HG02885 (cell line): ENCODE measurements around the gene CYP11A1.

Experiments
- ATAC-seq: cut with Tn5 transposase; IDR thresholded peaks from one replicate; pipeline ENCODE4 v1.9.1; 2021; ENCODE audit warnings: mild to moderate bottlenecking; ENCODE audit not compliant: unreplicated experiment, poor library complexity

The CYP11A1 gene

DNA sequence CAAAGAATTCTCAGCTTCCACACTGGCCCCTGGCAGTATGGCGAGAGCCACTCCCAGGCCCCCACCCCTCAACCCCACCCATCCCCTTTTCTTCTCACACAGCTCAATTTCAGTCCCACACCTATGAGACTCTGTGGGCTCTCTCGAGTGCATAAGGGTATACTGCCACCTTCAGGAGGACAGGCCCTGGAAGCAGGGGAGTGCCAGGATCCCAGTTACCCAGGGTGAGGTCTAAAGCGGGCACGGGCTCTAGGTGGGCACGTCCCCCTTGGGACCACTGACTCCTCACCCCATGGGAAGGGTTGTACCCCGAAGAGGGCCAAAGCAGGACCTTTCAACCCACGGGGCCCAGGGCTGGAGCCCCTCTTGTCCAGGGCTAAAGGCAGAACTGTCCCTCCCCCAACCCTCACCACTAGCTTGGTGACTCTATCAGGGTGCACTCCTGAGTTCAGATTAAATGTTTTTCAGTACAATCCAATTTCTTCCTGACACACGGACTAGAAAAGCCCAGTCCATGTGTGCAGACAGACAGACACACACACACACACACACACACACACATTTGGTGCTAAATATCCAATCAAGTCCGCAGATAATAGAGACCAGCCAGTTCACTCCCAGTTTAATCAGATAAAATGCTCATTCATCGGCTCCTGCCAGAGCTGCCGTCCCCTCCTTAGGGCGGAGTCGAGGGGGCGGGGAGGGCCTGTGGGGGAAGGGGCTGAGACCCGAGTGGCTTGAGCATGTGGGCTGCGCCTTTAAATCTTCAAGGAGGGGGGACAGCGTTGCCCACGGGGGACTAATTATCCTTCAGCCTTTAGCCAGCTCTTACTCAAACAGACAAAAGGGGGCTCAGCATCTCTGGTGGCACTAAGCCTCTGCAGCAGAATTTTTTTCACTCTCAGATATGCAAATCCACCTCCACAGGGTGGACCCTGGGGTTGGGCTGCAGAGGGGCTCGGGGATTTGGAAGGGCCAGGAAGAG lies 59.3 kb downstream of the CYP11A1 start:
- no peak for ATAC-seq

DNA sequence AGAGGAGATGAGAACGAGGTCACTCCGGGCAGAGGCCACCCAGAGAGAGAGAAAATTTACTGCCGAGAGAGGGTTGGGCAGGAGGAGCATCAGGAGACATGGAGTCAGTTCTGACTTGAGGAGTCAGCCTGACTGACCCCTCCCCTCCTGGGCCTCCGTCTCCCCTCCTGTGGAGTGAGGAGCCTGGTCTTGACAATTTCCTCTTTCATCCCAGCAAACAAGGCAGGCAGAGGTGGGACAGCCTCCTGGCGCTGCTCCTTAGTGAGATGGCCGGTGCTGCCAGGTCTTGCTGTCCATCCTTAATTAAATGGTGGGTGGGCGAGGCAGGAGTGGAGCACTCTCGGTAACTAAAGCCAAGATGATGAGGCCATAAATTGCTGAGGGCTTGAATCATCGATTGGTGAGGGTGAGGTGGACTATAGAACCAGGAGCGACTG lies 60.6 kb downstream of the CYP11A1 start:
- ATAC-seq = no peak

DNA sequence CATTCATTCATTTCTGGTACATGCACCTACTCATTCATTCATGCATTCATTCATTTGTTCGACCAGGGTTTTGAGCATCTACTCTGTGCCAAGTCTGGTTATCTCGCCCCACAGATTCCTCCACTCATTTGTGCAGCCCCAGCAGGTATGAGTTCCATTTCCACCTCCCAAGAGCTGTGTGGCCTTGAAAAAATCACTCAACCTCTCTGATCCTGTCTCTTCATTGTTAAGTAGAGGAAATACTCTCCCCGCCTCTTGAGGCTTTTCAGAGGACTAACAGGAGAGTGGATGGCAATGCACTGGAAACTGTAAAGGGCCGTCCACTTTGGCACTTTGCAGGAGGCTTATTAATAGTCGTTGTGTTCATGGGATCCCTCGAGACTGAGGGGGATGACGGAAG lies 61.8 kb downstream of the CYP11A1 start:
- ATAC-seq = no peak

DNA sequence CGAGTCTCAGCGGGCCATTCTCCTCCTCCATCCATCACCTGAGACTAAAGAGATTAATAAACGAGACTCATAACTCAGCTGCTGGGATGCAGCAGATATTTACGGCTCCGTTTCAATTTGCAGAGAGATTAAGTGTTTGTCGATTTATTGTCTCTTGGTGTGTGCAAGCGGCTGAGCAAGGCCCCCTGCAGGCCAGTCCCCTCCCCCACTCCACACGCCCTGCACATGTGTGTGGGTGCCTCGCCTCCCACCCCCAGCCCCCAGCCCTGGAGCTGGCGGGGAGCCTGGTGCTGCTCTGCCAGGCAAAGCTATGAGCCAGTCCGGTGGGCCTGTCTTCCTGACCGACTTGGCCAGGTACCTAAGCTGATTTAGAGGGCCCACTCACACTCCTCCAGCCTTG lies 63.0 kb downstream of the CYP11A1 start:
- no peak for ATAC-seq

DNA sequence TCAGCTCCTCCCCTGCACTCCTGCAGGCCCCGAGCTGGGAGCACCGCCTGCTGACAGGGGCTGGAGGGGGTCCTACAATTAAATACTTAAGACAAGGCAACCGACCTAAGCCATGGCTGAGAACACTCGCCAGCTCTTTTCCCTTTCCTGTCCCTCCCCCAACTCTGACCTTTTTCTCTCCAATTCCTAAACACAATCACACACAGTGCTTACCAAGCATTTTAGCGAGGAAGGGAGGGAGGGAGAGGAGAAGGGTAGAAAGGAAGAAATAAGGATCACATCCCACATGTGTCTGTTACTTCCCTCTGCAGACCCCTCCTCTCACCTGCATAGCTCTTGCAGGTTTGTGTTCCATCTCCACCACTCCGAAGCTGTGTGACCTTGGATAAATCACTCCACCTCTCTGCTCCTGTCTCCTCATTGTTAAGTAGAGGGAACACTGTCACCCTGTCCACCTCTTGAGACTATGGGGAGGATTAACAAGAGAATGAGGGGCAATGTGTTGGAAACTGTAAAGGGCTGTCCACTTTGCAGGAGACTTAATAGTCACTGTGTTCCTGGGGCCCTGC lies 63.6 kb downstream of the CYP11A1 start:
- ATAC-seq = no peak

DNA sequence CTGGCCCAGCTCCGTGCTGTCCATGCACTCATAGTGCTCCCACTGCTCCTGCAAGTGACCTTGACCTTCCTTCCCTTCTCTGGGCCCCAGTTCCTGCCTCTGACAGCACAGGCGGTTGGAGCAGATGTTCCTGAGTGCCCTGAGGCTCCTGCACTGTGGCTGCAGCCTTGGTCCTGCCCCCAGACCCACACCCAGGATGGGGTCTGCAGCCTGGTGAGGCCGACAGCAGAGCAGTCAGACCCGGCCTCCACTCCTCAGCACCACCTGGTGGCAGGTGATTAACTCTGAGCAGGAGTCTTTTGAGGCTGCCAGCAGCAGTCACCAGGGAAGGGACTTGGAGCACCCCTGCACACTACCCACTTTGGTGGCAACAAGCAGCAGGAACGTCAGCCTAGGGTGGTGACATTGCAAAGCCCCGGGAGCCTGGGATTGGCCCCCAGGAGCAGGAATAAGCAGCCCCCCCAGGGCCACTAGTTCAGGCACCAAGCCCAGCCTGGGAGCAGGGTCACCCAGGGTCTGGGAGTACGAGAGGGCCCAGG lies 64.6 kb downstream of the CYP11A1 start:
- ATAC-seq = no peak

DNA sequence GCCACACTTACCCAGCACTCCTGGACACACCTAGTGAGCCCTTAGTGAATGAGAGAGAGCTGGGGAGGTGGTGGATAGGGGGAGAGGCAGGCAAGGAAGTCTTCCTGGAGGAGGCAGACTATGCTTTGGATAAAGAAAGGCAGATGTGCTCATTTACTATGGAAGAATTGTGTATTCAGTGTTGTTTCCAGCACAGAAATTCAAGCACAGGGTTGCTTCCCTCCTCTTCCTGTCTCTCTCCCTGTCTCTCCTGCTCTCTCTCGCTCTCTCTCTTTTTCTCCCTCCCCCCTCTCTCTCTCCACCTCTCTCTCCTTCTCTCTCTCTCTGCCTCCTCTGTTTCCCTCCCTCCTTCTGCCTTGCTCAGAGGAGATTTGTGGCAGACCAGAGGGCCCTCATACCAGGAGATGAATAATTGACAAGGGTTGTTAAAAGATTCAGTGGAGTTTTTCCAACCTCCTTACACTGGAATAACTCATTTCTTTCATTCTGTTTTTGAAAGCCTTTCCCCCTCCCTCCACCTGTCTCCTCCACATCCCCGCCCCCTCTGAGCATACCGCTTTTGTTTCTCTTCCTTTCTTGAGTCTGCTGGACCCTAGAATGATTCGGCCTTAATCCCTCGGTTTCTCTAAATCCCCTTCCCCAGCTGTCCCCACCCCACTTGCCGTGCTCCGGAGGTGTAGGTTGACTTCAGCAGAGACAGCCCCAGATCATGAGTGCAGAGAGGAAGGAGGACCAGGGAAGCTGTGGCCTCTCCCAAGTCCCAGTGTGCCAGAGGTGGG lies 65.7 kb downstream of the CYP11A1 start:
- ATAC-seq = no peak

DNA sequence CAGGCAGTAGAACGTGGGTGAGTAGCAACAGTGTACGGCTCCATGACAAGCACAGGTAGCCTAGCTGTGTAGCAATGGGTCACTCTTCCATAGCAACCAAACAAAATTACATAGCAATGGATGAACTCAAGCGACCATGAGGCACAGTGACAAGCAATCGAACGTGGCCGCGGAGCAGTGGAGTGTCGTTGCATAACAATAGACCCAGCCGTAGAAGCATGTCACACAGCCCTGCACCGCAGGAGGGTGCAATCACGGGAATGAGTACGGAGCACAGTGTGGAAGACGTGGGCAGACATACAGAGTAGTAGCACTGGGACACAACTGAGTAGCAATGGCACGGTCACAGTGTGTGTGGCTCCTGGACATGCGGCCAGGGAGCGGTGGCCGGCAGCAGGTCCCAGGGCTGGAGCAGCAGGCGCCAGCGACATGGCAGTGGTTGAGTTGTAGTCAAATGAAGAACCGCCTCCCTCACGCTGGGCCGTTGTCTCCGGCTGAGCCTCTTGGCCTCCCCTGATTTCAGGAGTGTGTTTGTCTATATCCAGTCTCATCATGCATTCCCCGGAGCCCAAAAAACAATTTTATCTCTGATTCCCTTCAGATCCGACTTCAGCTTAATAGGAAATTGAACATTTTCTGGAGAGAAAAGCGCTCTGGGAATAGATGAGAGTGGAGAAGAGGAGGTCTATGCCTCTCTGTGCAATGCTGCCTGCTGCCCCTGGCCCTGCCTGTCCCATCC lies 67.2 kb downstream of the CYP11A1 start:
- ATAC-seq = no peak

DNA sequence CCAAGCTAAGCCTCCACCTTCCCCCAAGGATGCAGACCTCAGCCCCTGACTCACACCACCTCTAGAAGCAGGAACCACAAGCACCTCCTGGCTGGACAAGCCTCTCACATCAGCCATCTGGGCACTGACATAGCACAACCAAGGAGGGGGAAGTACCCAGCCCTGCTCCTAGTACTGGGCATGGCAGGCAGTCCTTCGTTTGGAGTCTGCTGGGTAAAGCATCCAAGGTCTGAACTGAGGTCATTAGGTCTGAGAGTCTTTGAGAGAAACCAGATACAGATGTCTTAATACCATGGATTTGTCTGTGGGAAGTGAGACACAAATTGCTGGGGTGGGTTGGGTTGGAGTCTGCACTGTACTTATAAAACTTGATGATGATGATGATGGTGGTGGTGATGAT lies 69.6 kb downstream of the CYP11A1 start:
- ATAC-seq = no peak

DNA sequence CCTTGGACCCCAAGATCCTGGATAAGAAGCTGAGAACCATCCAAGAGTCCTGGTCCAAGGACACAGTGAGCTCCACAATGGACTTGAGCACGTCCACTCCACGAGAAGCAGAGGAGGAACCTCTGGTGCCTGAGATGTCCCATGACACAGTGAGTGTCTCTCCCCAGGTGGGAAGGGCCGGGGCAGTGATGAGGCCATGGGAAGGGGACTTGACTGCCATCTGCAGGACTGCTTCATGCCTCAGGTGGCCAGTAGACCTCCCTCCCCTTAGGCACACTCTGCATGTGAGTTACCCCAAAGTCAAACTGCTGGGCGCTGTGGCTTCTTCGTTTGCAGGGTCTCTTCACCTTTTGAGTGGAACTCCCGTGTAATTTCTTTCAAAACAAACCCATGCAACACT lies 71.6 kb downstream of the CYP11A1 start:
- no peak for ATAC-seq

DNA sequence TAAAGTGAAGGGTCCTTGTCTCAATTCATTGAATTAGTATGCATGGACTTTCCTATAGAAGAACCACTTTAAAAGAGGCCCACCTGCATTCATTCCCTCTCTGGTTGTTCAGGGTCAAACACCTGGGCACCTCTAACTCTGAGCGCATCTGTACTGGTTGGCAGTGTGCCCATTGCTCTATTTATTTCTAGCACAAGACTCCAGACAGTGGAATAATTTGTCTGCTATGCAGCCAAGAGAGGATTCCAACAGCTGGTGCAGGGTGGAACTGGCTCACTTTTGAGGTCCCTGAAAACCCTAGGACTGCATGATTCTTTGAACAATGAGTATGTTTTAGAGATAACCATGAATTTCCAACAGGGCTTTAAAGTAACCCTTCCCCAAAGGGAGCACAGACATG lies 73.4 kb downstream of the CYP11A1 start:
- no peak for ATAC-seq

DNA sequence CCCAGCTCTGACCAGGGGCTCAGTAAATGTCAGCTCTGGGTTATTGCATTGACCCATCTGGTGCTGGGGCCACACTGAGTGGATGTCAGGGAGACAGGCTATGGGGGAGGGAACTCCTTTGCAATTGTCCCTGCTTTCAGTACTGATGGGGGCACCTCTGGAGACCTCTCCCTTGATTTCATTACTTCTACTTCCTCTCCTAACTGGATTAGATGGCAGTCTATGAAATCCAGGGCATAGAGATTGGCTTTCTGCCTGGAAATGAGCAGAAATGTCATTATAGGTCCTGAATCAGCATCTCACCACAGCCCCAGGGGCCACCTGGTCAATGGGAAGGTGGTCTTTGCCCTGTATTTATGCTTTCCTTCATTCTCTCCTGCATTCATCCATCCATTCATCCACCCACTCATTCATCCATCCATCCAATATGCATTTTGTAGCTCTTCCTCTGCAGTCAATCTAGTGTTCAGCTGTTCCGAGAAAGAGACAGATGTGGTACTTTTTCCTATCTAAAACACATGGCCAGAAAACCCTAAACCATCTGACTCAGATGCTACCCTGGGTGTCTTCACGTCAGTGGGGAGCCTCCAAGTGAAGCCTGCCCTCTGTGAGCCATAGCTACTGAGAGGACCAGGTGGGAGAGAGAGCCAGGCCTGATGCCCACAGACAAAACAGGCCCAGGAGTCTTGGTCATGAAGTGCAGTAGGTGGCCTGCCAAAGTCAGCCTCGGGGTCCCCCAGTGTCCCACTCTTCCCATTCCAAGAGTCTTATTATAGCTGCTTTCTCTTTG lies 74.2 kb downstream of the CYP11A1 start:
- ATAC-seq = no peak

DNA sequence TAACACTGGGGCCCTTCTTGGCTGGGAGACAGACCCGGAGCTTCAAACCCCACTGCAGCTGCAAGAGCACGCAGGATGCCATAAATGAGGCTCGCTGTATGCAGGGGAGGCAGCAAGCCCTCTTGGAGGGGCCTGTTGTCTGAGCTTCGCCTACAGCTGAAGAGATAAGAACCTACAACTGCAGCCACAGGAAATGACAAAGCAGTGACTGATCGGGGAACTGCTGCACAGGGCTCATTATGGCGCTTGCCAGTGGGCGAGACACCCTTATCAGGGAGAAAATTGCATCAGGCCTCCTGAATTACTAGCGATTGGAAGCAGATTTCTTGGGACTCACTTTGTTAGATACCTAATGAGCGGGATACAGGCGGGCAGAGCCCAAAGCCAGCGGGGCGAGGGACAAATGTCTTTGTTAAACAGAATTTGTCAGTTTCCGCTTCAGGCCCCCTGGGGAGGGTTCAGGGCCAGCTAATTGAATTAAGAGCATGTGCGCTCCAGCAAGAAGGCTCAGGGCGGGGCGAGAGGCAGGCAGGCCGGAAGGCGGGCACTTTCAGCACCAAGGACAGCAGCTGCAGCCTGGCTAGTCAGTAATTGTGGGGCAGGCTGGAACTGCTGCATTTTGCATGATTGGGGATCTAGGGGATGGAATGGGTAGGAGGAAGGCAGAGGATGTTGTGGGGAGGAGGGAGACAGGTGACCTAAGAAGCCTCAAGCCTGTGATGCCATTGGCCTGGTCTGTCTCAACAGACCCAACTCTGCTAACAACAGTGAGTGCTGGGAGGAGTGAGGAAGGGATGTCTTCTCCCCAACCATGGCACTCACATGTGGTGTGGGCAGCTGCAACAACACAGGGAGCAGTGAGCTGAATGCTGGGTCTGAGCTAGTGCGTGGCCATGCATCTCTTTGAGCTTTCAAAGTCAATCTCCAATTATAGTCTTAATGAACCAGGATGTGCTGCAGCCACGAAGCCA lies 76.1 kb downstream of the CYP11A1 start:
- ATAC-seq = no peak

DNA sequence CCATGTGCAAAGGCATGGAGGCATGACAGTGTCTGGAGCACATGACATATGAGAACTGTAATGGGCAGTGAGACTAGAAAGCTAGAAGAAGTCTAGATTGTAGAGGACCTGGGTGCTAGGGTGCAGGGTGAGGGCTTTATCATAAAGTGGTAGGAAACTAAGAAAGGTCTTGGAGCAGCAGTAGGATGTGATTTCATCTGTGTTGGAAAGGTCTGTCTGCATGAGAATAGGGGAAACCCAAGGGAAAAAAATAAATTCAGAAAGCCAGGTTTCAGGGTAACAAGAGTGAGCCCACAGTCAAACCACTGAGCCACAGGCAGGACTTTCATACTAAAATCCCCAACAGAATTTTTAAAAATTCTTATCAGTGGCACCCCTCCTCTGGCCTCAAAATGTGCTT lies 76.8 kb downstream of the CYP11A1 start:
- no peak for ATAC-seq

DNA sequence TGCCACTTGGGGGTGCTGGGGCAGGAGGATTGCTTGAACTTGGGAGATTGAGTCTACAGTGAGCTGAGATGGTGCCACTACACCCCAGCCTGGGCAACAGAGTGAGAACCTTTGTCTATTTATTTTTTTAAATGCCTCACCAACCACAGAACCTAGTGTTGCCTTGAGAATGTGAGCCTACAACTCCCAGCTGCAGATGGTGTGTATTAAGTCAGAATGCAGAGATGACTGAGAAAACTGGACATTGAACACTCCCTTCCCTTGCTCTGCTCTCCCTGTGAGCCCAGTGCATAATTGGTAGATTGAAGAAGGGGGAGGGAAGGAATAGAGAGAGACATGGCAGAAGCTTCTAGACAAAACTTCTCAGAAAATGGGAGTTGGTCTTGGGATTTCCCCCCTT lies 77.8 kb downstream of the CYP11A1 start:
- ATAC-seq = no peak
